Peyer's patch (tissue), 4 donors: Measurements from ENCODE around the gene EIF4G1.

Experiments used
- POLR2A ChIP-seq, 2 donors: fragments of 450-650 bp; IDR thresholded peaks; one replicate each; pipeline ENCODE4 v1.5.1; 2017; ENCODE audit warnings: antibody characterized with exemption in 2 of 2, mild to moderate bottlenecking in 2 of 2, moderate library complexity in 2 of 2
- TF ChIP-seq, protein P1 (sequence below), 6 experiments: fragments of 450-650 bp in 4 of 6; fragments of 200-600 bp in 2 of 6; sonication (generic) in 1 of 6; IDR thresholded peaks; one replicate each; pipeline ENCODE4 v1.5.1; 2017 to 2019; ENCODE audit warnings: antibody characterized with exemption in 6 of 6, mild to moderate bottlenecking in 3 of 6, moderate library complexity in 1 of 6

DNA sequence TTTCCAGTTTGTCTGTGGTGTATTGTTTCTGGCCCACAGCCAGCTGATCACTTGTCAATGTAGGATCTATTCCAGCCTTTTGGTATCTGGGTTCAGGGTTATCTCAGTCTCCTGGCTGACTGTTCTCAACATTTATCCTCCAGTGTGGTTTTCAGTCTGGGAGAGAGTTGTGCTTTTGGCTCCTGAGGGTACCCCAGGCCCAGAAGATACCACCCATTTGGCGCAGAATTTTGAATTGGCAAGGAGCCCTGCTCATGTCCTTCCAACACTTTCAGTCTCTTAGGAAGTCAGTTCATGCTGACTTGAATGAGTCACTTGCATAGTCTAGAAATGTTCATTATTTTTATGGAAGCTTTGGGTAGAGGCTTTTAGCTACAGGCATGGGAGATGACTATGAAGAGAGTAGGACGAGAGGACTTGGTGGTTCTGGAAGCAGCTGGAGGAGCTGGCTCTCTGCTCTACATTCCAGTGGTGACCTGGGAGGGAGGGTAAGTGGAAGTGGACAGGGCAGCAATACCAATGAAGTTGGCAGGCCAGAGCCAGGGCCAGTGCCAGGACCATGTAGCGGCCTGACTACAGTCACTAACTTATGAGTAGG is 54.3 kb downstream of the EIF4G1 start:
- TF ChIP-seq, protein P1, sequence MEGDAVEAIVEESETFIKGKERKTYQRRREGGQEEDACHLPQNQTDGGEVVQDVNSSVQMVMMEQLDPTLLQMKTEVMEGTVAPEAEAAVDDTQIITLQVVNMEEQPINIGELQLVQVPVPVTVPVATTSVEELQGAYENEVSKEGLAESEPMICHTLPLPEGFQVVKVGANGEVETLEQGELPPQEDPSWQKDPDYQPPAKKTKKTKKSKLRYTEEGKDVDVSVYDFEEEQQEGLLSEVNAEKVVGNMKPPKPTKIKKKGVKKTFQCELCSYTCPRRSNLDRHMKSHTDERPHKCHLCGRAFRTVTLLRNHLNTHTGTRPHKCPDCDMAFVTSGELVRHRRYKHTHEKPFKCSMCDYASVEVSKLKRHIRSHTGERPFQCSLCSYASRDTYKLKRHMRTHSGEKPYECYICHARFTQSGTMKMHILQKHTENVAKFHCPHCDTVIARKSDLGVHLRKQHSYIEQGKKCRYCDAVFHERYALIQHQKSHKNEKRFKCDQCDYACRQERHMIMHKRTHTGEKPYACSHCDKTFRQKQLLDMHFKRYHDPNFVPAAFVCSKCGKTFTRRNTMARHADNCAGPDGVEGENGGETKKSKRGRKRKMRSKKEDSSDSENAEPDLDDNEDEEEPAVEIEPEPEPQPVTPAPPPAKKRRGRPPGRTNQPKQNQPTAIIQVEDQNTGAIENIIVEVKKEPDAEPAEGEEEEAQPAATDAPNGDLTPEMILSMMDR (IDR thresholded peaks at IDR 0.05), result no peak
- no peak for TF ChIP-seq POLR2A (IDR thresholded peaks at IDR 0.05)
